Left renal cortex interstitium (tissue), 4 donors: ENCODE measurements around the gene B4GALT4. TPM values are rescaled to one million over a fixed set of nuclear protein-coding genes. Genes with fewer than 3 reads are reported as not detected.

Experiments
- polyA plus RNA-seq, 4 donors: library from polyadenylated mRNA; unstranded; fragments of 120-200 nt; gene quantifications; one replicate each; pipeline ENCODE4 v1.2.1, GENCODE V29; 2013; ENCODE audit not compliant: insufficient read length in 4 of 4

Gene B4GALT4
- polyA plus RNA-seq, 4 donors, result 30.8 to 39.3 (median 35.9) TPM

Other genes with a start within 250 kb of the B4GALT4 start
- gene IGSF11, start 206.0 kb downstream of the B4GALT4 start, polyA plus RNA-seq, result 1 to 10 TPM; 3.9 to 6.0 (median 5.2) TPM
- under 1 TPM in 1 of 4 donors, not detected in 3; 0.08 TPM for gene TEX55, start 94.7 kb downstream of the B4GALT4 start, polyA plus RNA-seq
- gene UPK1B, start 67.3 kb downstream of the B4GALT4 start, polyA plus RNA-seq, result 1 to 10 TPM; 6.9 to 9.0 (median 7.2) TPM
- 10 to 100 TPM; 10.8 to 15.4 (median 12.7) TPM for gene ARHGAP31, start 53.5 kb upstream of the B4GALT4 start, polyA plus RNA-seq
- 10 to 100 TPM; 46.2 to 60.1 (median 53.3) TPM for gene TMEM39A, start 222.7 kb upstream of the B4GALT4 start, polyA plus RNA-seq
- gene POGLUT1, start 228.1 kb upstream of the B4GALT4 start, polyA plus RNA-seq, result 10 to 100 TPM; 20.5 to 31.6 (median 26.4) TPM